ENCODE measurements around the gene GLIPR1. TPM values are rescaled to one million over a fixed set of nuclear protein-coding genes. Genes with fewer than 3 reads are reported as not detected.

Gene GLIPR1
- total and polyA plus RNA-seq, 2 donors (not counting 3 experiments of a cell fraction or from before 2014, with no cell fraction given): 98.8 to 108 TPM

- no peak for DNase-seq (ENCODE audit: low read depth, low spot score)
- Histone ChIP-seq H3K4me3 (replicated peaks in 1 of 3; ENCODE audit: insufficient read depth in 1 of 3, low read depth in 1 of 3, low read length in 3 of 3) (no peak overlapping the region), H3K9me3 (replicated peaks; ENCODE audit: control insufficient read depth, insufficient read depth, low read length) (no peaks in the 10 kb centered on the region), H4K20me1 (replicated peaks; ENCODE audit: control insufficient read depth, extremely low read depth, insufficient read depth, low read length) (no peaks in the 10 kb centered on the region), H3K4me1 (ENCODE audit: control insufficient read depth, extremely low read depth, insufficient read depth, low read length) (no peaks in the 10 kb centered on the region), H3K36me3 (ENCODE audit: control insufficient read depth in 2 of 2, extremely low read depth in 1 of 2, insufficient read depth in 2 of 2, low read length in 2 of 2) (no peaks in the 10 kb centered on the region), H3K27ac (ENCODE audit: insufficient read depth, low read depth, low read length) (no peak overlapping the region), H3K27me3 (ENCODE audit: control insufficient read depth in 2 of 2, insufficient read depth in 2 of 2, low read length in 2 of 2) (no peaks in the 10 kb centered on the region), H3K79me2 (ENCODE audit: control insufficient read depth, insufficient read depth, low read length) (no peaks in the 10 kb centered on the region), H2AFZ (ENCODE audit: low read depth, low read length) (no peak overlapping the region), H3K4me2 (ENCODE audit: insufficient read depth, low read length) (no peak overlapping the region), H3K9me1 (replicated peaks; ENCODE audit: control insufficient read depth, extremely low read depth, insufficient read depth, low read length) (no peaks in the 10 kb centered on the region), H3K9ac (replicated peaks; ENCODE audit: extremely low read depth, insufficient read depth, low read length) (no peak overlapping the region)
- FAIRE-seq: no peak
- TF ChIP-seq POLR2AphosphoS5 (IDR thresholded peaks at IDR 0.05; ENCODE audit: insufficient read depth, low read depth, low read length): no peak
- no peak for TF ChIP-seq EZH2 (IDR thresholded peaks at IDR 0.05; ENCODE audit: borderline replicate concordance, low read depth, low read length, severe bottlenecking)
- dilution Hi-C loops (cut with MboI; ENCODE audit: extremely low pct_ligation_motif_present, low sequenced_read_pairs) (no loop called here), intact Hi-C loops (cut with micrococcal nuclease) (loop anchor here (5.0 to 10.0 kb wide), 4 partner anchors 193 to 928 kb away; no protein-coding TSS in a partner anchor)
- CTCF ChIA-PET: interaction anchor here (1.1 to 5.0 kb wide), 4 partner anchors 502 to 510 kb away, joined by 4 to 95 read pairs (median 26); partner anchors contain the start of gene PHLDA1
- POLR2A ChIA-PET: no interaction called here
- no TSS peak for BruUV-seq (replicated peaks)
Observed at GRCh38 chr12:75529316-75529715, 48.8 kb downstream of the GLIPR1 start.

GRCh38 chr12:75529826-75530225 is 49.3 kb downstream of the GLIPR1 start:
- no peaks in the 10 kb centered on the region for H3K9me3 ChIP-seq (replicated peaks; ENCODE audit: control insufficient read depth, insufficient read depth, low read length)
- no peaks in the 10 kb centered on the region for H3K27me3 ChIP-seq (ENCODE audit: control insufficient read depth in 2 of 2, insufficient read depth in 2 of 2, low read length in 2 of 2)
- TF ChIP-seq POLR2AphosphoS5 (IDR thresholded peaks at IDR 0.05; ENCODE audit: insufficient read depth, low read depth, low read length): no peak
- TF ChIP-seq MYC (IDR thresholded peaks at IDR 0.05; ENCODE audit: low read depth, low read length): no peak
- no peak for TF ChIP-seq JUN (IDR thresholded peaks at IDR 0.05; ENCODE audit: borderline replicate concordance, insufficient read depth, insufficient read length, low read depth)
- no peak for TF ChIP-seq MAX (IDR thresholded peaks at IDR 0.05; ENCODE audit: insufficient read depth, insufficient read length)
- TF ChIP-seq EZH2 (IDR thresholded peaks at IDR 0.05; ENCODE audit: borderline replicate concordance, low read depth, low read length, severe bottlenecking): no peak
- TF ChIP-seq, protein P1, sequence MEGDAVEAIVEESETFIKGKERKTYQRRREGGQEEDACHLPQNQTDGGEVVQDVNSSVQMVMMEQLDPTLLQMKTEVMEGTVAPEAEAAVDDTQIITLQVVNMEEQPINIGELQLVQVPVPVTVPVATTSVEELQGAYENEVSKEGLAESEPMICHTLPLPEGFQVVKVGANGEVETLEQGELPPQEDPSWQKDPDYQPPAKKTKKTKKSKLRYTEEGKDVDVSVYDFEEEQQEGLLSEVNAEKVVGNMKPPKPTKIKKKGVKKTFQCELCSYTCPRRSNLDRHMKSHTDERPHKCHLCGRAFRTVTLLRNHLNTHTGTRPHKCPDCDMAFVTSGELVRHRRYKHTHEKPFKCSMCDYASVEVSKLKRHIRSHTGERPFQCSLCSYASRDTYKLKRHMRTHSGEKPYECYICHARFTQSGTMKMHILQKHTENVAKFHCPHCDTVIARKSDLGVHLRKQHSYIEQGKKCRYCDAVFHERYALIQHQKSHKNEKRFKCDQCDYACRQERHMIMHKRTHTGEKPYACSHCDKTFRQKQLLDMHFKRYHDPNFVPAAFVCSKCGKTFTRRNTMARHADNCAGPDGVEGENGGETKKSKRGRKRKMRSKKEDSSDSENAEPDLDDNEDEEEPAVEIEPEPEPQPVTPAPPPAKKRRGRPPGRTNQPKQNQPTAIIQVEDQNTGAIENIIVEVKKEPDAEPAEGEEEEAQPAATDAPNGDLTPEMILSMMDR (IDR thresholded peaks at IDR 0.05; ENCODE audit: extremely low read depth in 1 of 2, insufficient read depth in 1 of 2, low read depth in 1 of 2, low read length in 2 of 2): no peak
- TF ChIP-seq FOS (IDR thresholded peaks at IDR 0.05; ENCODE audit: borderline replicate concordance, insufficient read depth, low read length): no peak
- no peak for TF ChIP-seq POLR2A (IDR thresholded peaks at IDR 0.05; ENCODE audit: low read depth, low read length)
- TF ChIP-seq GATA2 (IDR thresholded peaks at IDR 0.05; ENCODE audit: insufficient read depth, insufficient read length, low read depth, low read length): no peak
- H3K9me1 ChIP-seq (replicated peaks; ENCODE audit: control insufficient read depth, extremely low read depth, insufficient read depth, low read length): no peaks in the 10 kb centered on the region
- ChIA-PET POLR2A (no interaction called here), CTCF (interaction anchor here (1.1 to 3.8 kb wide), 2 partner anchors 502 to 507 kb away, joined by 4 to 48 read pairs; partner anchors contain the start of gene PHLDA1)
- H2AFZ ChIP-seq (ENCODE audit: low read depth, low read length): no peak overlapping the region
- no peaks in the 10 kb centered on the region for H3K79me2 ChIP-seq (ENCODE audit: control insufficient read depth, insufficient read depth, low read length)
- H3K27ac ChIP-seq (ENCODE audit: insufficient read depth, low read depth, low read length): no peak overlapping the region
- dilution Hi-C loops (cut with MboI; ENCODE audit: extremely low pct_ligation_motif_present, low sequenced_read_pairs) (no loop called here), intact Hi-C loops (cut with micrococcal nuclease) (loop anchor here (5.0 to 10.0 kb wide), 4 partner anchors 192 to 927 kb away; no protein-coding TSS in a partner anchor)
- H3K4me1 ChIP-seq (ENCODE audit: control insufficient read depth, extremely low read depth, insufficient read depth, low read length): no peaks in the 10 kb centered on the region
- no peak overlapping the region for H3K4me2 ChIP-seq (ENCODE audit: insufficient read depth, low read length)
- H3K4me3 ChIP-seq (replicated peaks in 1 of 3; ENCODE audit: insufficient read depth in 1 of 3, low read depth in 1 of 3, low read length in 3 of 3): no peak overlapping the region
- H3K36me3 ChIP-seq (ENCODE audit: control insufficient read depth in 2 of 2, extremely low read depth in 1 of 2, insufficient read depth in 2 of 2, low read length in 2 of 2): no peaks in the 10 kb centered on the region
- H4K20me1 ChIP-seq (replicated peaks; ENCODE audit: control insufficient read depth, extremely low read depth, insufficient read depth, low read length): no peaks in the 10 kb centered on the region
- no TSS peak for BruUV-seq (replicated peaks)
- FAIRE-seq (no peak), DNase-seq (ENCODE audit: low read depth, low spot score) (no peak)
- no peak overlapping the region for H3K9ac ChIP-seq (replicated peaks; ENCODE audit: extremely low read depth, insufficient read depth, low read length)
